ENCODE measurements around the gene STK35.

GRCh38 chr20:2142649-2143048 lies 41.0 kb downstream of the STK35 start:
- TF ChIP-seq CTCF (IDR thresholded peaks at IDR 0.05; ENCODE audit: low read length), result no peak
- no peak for TF ChIP-seq EZH2 (IDR thresholded peaks at IDR 0.05; ENCODE audit: borderline replicate concordance, low read length)

Measured in OCI-LY1 (cell line).